Ovary (tissue), 9 donors: ENCODE results near the gene JAML. TPM values are rescaled to one million over a fixed set of nuclear protein-coding genes. Genes with fewer than 3 reads are reported as not detected.

Source experiments
- DNase-seq, 5 donors: peaks; one replicate each; pipeline ENCODE4 v3.0.0-alpha.2; 2019 to 2020
- H3K27ac ChIP-seq, 2 donors: fragments of 200-600 bp; one replicate each; pipeline versions ENCODE4 v1.5.1 to v1.8.0; 2019 to 2022
- H3K27me3 ChIP-seq: fragments of 200-600 bp; one replicate; pipeline ENCODE4 v1.8.0; 2022
- H3K36me3 ChIP-seq: fragments of 200-600 bp; sonication (generic); one replicate; pipeline ENCODE4 v1.5.1; 2019
- H3K4me1 ChIP-seq: one replicate; pipeline ENCODE4 v1.8.1; 2013; ENCODE audit warnings: mild to moderate bottlenecking, moderate library complexity; ENCODE audit not compliant: insufficient read depth
- H3K4me3 ChIP-seq: fragments of 200-600 bp; sonication (generic); one replicate; pipeline ENCODE4 v1.5.1; 2017
- H3K9me3 ChIP-seq, 2 donors: fragments of 200-600 bp in 1 of 2; sonication (generic) in 1 of 2; one replicate each; pipeline versions ENCODE4 v1.5.1 to v1.8.1; 2013 to 2019; ENCODE audit warnings: mild to moderate bottlenecking in 1 of 2, moderate library complexity in 1 of 2
- EP300 ChIP-seq: sonication (generic); formaldehyde crosslinking; IDR thresholded peaks from one replicate; pipeline ENCODE4 v1.6.1; 2017; ENCODE audit warnings: antibody characterized with exemption
- POLR2A ChIP-seq: fragments of 450-650 bp; IDR thresholded peaks from one replicate; pipeline ENCODE4 v1.6.1; 2017; ENCODE audit warnings: antibody characterized with exemption, mild to moderate bottlenecking, moderate library complexity
- WGBS, 3 donors: extraction: QIAGEN DNeasy Blood & Tissue Kit in 1 of 3; methylation state at CpG; one replicate each; pipeline versions ENCODE4 v1.1.5 to v1.1.7; 2013 to 2017; 5-methylcytosine and 5-hydroxymethylcytosine counted together
- intact Hi-C, 4 donors: fragments of 100-400 bp; cut with DNase I; formaldehyde crosslinking; loops; one replicate each; pipeline versions ENCODE4 v1.11.0 to v1.15.1; 2022 to 2023
- polyA plus RNA-seq, 2 donors: library from polyadenylated mRNA; stranded (reverse); fragments of 200-250 nt in 1 of 2; fragments of 350-450 nt in 1 of 2; fragmentation: Illumina TruSeq in 1 of 2; extraction: RNeasy Lipid Tissue Mini Kit (QIAGEN cat#74804) in 1 of 2; gene quantifications; one replicate each; pipeline ENCODE4 v1.2.3, GENCODE V29; 2013 to 2014
- total RNA-seq, 7 donors: library from RNA; depleted of rRNA in 2 of 7; stranded (reverse); fragments of >200 nt in 2 of 7; fragmentation: NEBNext Ultra II Directional in 3 of 7; extraction: Animal tissue kit (Norgen Biotek cat#: 25700) in 3 of 7; gene quantifications; one replicate each; pipeline versions ENCODE4 v1.1.0 to v1.2.4, GENCODE V29; 2016 to 2023
- TF ChIP-seq, protein P1 (sequence below), 3 donors: fragments of 450-650 bp in 2 of 3; fragments of 200-600 bp in 1 of 3; IDR thresholded peaks; one replicate each; pipeline versions ENCODE4 v1.5.1 to v1.8.0; 2016 to 2022; ENCODE audit warnings: antibody characterized with exemption in 3 of 3, mild to moderate bottlenecking in 1 of 3
- donor health status: DM: no; HTN: no; CAD: no; lungs with moderate emphysema.
- donor health status: DM: no; HTN: no; CAD: no.
- donor health status: Bipolar disorder and iron deficiency.
- donor health status: DM: yes; HTN: yes; CAD: no.
- donor health status: DM: no; HTN: no; CAD: no.
- donor health status: DM: yes; HTN: yes; CAD: no.

The JAML gene
- total and polyA plus RNA-seq, 9 donors, result 0.79 to 18.0 (median 2.0) TPM

DNA sequence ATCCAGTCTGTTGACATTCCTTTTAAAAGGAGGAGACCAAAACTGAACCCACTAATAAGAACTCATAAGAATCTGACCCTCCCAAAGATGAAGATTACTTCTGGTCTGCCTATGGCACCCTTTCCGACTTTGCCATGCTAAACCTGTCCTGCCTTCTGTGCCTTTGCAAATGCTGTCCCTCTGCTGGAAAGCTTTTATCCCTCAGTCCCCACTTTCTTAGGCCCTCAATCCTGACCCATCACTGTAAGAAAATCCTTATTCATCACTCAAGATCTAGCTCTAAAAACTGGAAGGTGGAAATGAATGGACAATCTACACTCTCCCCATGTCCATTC lies 16.9 kb upstream of the JAML start:
- H3K4me3 ChIP-seq, result no peak overlapping the region
- TF ChIP-seq, protein P1, sequence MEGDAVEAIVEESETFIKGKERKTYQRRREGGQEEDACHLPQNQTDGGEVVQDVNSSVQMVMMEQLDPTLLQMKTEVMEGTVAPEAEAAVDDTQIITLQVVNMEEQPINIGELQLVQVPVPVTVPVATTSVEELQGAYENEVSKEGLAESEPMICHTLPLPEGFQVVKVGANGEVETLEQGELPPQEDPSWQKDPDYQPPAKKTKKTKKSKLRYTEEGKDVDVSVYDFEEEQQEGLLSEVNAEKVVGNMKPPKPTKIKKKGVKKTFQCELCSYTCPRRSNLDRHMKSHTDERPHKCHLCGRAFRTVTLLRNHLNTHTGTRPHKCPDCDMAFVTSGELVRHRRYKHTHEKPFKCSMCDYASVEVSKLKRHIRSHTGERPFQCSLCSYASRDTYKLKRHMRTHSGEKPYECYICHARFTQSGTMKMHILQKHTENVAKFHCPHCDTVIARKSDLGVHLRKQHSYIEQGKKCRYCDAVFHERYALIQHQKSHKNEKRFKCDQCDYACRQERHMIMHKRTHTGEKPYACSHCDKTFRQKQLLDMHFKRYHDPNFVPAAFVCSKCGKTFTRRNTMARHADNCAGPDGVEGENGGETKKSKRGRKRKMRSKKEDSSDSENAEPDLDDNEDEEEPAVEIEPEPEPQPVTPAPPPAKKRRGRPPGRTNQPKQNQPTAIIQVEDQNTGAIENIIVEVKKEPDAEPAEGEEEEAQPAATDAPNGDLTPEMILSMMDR (IDR thresholded peaks at IDR 0.05), result no peak
- TF ChIP-seq EP300 (no peak), POLR2A (no peak)
- intact Hi-C loops, result no loop called here
- H3K36me3 ChIP-seq, result no peaks in the 10 kb centered on the region
- H3K4me1 ChIP-seq, result no peaks in the 10 kb centered on the region
- no peaks in the 10 kb centered on the region for H3K9me3 ChIP-seq
- no peaks in the 10 kb centered on the region for H3K27me3 ChIP-seq
- DNase-seq, result no peak
- WGBS, 3 donors, result 64 to 83% (median 79%) methylated on average over 1 of the region's 1 CpG
- H3K27ac ChIP-seq, result no peak overlapping the region

GRCh38 chr11:118240999-118241763 lies 16.4 kb upstream of the JAML start:
- intact Hi-C loops, result no loop called here
- TF ChIP-seq, protein P1 (IDR thresholded peaks at IDR 0.05), result no peak
- TF ChIP-seq POLR2A, result no peak
- TF ChIP-seq EP300, result no peak
- no peaks in the 10 kb centered on the region for H3K9me3 ChIP-seq
- H3K27ac ChIP-seq, result no peak overlapping the region
- no peaks in the 10 kb centered on the region for H3K4me1 ChIP-seq
- DNase-seq, result no peak
- 34 to 51% (median 39%) methylated on average over 9 of the region's 9 CpGs for WGBS, 3 donors
- no peak overlapping the region for H3K4me3 ChIP-seq
- no peaks in the 10 kb centered on the region for H3K27me3 ChIP-seq
- H3K36me3 ChIP-seq, result no peaks in the 10 kb centered on the region

DNA sequence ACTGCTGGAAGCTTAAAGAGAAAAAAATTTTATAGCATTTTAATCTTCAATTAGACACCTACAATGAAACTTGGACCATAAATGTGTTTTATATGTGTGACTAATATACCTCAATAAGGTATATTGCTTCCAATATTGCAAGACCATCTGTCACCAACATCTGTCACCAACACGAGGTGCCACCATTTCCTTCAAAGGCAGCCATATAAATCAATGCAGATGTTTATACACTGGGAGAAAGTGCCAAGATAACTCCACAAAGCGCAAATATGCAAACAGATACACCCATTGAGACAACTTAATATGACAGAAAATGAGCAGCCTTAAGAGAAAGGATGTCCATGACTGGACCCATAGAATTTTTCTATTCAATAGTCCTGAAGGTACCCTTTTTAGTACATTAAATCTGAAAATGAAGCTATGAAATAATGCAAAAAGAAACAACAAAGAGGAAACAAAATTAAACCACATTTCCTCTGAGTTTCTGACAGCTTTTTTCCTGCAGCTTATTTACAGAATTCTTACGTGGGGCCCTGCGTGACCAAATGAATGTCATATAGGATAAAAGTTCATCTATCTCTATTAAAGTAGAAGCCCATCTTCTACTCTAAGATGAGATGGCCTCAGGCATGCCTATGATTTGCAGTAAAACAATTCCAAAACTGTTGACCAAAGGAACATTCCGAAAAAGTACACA lies 14.8 kb upstream of the JAML start:
- TF ChIP-seq EP300 (no peak), POLR2A (no peak)
- TF ChIP-seq, protein P1 (IDR thresholded peaks at IDR 0.05), result no peak
- Histone ChIP-seq H3K4me1 (no peaks in the 10 kb centered on the region), H3K9me3 (no peaks in the 10 kb centered on the region), H3K27me3 (no peaks in the 10 kb centered on the region), H3K27ac (no peak overlapping the region), H3K4me3 (no peak overlapping the region), H3K36me3 (no peaks in the 10 kb centered on the region)
- intact Hi-C loops, result no loop called here
- WGBS, 3 donors, result 78 to 81% (median 78%) methylated on average over 5 of the region's 5 CpGs
- no peak for DNase-seq

- no peak for DNase-seq
- H3K9me3 ChIP-seq, result no peaks in the 10 kb centered on the region
- TF ChIP-seq POLR2A (no peak), EP300 (no peak)
- TF ChIP-seq, protein P1 (IDR thresholded peaks at IDR 0.05), result no peak
- no peaks in the 10 kb centered on the region for H3K27me3 ChIP-seq
- H3K27ac ChIP-seq, result no peak overlapping the region
- no peaks in the 10 kb centered on the region for H3K4me1 ChIP-seq
- H3K36me3 ChIP-seq, result no peaks in the 10 kb centered on the region
- 86 to 91% (median 89%) methylated on average over 1 of the region's 1 CpG for WGBS, 3 donors
- intact Hi-C loops, result no loop called here
- no peak overlapping the region for H3K4me3 ChIP-seq
These were observed 14.1 kb upstream of the JAML start for GRCh38 chr11:118238929-118239328.
